NT2/D1 (cell line): ENCODE results near the gene IL1RAP.

Experiments
- DNase-seq: peaks from one replicate; pipeline ENCODE4 v3.0.0-alpha.2; 2011; ENCODE audit warnings: low read depth, low spot score
- H3K27me3 ChIP-seq: 2 replicates; pipeline ENCODE4 v1.6.0; 2011; ENCODE audit warnings: mild to moderate bottlenecking; ENCODE audit not compliant: insufficient read length, insufficient read depth
- H3K36me3 ChIP-seq: 2 replicates; pipeline ENCODE4 v1.6.1; 2011; ENCODE audit warnings: mild to moderate bottlenecking, low read length, mixed read lengths; ENCODE audit not compliant: insufficient read depth, insufficient read length
- H3K4me1 ChIP-seq: 2 replicates; pipeline ENCODE4 v1.5.1; 2011; ENCODE audit not compliant: insufficient read depth, insufficient read length
- H3K4me3 ChIP-seq: 2 replicates; pipeline ENCODE4 v1.5.1; 2011; ENCODE audit warnings: low read depth; ENCODE audit not compliant: insufficient read length
- H3K9ac ChIP-seq: 2 replicates; pipeline ENCODE4 v1.6.0; 2011; ENCODE audit warnings: low read depth; ENCODE audit not compliant: insufficient read length
- H3K9me3 ChIP-seq: 2 replicates; pipeline ENCODE4 v1.5.1; 2011; ENCODE audit warnings: mild to moderate bottlenecking, low read length; ENCODE audit not compliant: insufficient read depth
- SUZ12 ChIP-seq: IDR thresholded peaks from 2 replicates; pipeline ENCODE4 v1.6.1; 2011; ENCODE audit not compliant: insufficient read length, insufficient read depth; ENCODE audit errors: extremely low read depth
- YY1 ChIP-seq: IDR thresholded peaks from 2 replicates; pipeline ENCODE4 v1.6.1; 2011; ENCODE audit not compliant: insufficient read length, insufficient read depth
- ZNF274 ChIP-seq: IDR thresholded peaks from 2 replicates; pipeline ENCODE4 v1.6.1; 2011; ENCODE audit warnings: mild to moderate bottlenecking, low read depth, low read length

Gene IL1RAP

DNA sequence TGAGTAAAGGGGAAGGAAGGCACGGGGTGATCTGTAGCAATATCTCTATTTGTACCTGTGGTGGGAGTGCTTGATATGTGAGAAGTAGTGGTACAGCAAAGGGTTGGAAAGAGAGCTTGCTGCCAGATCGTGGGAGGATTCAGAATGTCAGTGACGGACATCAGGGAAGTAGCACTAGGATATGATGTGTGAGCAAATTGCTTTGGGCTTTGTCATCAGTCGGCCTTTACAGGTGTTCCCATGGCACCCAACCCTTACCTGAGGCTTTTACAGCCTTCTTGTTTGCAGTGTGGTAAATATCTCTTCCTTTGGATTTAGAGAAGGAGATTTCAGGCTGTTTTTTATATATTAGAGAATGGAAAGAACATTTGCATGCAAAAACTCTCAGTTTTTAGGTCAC, 29.8 kb downstream of the IL1RAP start:
- TF ChIP-seq SUZ12: no peak
- TF ChIP-seq ZNF274: no peak
- no peak for TF ChIP-seq YY1
- Histone ChIP-seq H3K9me3 (no peaks in the 10 kb centered on the region), H3K36me3 (no peaks in the 10 kb centered on the region), H3K27me3 (peaks cover 48% of the 10 kb centered on the region), H3K4me1 (no peaks in the 10 kb centered on the region), H3K4me3 (no peak overlapping the region), H3K9ac (no peak overlapping the region)
- DNase-seq: no peak

DNA sequence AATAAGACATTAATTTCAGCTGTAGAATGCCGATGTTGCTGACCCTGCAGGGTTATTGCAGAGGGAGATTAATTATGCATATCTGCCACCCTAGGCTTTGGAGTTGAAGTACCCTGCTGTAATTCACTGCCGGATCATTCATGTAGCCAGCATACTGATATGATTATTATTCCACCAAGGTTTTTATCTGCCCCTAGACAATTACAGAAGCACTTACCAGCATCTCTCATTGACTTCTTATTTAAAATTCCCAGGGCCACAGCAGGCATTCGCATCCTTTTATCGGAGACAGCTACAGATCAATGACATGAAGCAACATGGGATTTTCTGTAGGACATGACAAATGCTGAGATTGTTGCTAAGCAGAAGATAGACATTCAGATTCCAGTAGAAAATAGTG, 31.3 kb downstream of the IL1RAP start:
- no peak overlapping the region for H3K4me3 ChIP-seq
- H3K4me1 ChIP-seq: no peaks in the 10 kb centered on the region
- H3K27me3 ChIP-seq: peaks cover 36% of the 10 kb centered on the region
- TF ChIP-seq YY1 (no peak), SUZ12 (no peak), ZNF274 (no peak)
- H3K36me3 ChIP-seq: peaks cover 5% of the 10 kb centered on the region
- no peaks in the 10 kb centered on the region for H3K9me3 ChIP-seq
- H3K9ac ChIP-seq: no peak overlapping the region
- no peak for DNase-seq

DNA sequence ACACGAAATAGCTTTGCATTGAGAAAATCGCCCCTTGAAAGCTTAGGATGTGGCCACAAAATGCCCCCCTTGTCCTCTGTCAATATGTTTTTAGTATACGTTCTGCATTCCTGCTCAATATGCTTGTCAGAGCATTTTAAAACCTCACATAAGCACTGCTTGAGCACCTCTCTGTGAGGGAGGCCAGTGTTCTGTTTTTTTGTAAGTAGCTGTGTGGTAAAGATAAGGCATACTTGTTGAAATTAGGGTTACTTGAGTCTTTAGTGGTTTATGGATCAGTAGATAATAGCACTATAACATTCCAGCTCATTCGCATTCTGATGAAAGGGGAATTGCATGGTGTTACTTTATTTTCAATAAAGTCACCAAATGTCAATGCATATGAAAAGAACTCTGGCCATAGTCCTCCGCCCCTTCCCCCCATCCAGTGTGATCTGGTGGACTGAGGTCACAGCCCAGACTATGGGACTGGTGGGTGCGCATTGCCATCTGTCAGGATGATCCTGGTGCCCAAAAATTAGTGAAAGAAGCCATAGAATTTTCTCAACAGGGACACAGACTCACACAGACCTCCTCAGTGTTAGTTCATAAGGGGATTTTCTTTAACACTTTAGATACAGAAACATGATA, 33.1 kb downstream of the IL1RAP start:
- Histone ChIP-seq H3K27me3 (peaks cover 31% of the 10 kb centered on the region), H3K4me3 (no peak overlapping the region), H3K36me3 (peaks cover 16% of the 10 kb centered on the region), H3K9me3 (peaks cover 12% of the 10 kb centered on the region; the same call in 1 of the 2 replicates), H3K9ac (no peak overlapping the region), H3K4me1 (no peaks in the 10 kb centered on the region)
- TF ChIP-seq ZNF274 (no peak), YY1 (no peak), SUZ12 (no peak)
- DNase-seq: no peak

DNA sequence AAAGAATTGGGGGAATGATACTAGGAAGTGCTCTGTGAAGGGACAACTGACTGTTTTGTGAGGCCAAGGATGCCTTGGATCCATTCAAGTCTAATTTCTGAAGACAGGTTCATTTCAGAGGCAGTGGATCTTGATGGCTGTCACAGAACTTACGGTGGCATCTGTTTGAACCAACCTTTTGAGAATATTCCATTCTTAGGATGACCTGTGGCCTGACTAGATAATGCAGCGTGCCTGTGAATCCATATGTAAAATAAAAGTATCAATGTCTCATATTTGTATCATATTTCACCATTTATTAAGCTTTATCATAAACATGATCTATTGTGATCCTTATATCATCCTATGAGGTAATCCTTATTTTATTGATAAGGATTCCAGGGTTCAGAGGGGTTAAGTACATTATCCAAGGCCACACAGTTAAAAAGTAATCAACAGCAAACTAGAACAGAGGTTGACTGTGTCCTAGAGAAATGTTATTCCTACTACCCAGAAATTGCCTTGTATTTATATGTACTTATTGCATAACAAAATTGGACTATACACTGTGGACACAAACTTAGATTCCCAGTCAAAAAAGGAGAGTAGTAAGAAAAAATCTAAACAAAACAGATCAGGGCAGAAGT, 34.3 kb downstream of the IL1RAP start:
- no peak for TF ChIP-seq ZNF274
- TF ChIP-seq YY1: no peak
- Histone ChIP-seq H3K9ac (no peak overlapping the region), H3K4me1 (no peaks in the 10 kb centered on the region), H3K4me3 (no peak overlapping the region), H3K27me3 (peaks cover 20% of the 10 kb centered on the region), H3K36me3 (peaks cover 16% of the 10 kb centered on the region), H3K9me3 (peaks cover 15% of the 10 kb centered on the region; the same call in 1 of the 2 replicates)
- no peak for DNase-seq

DNA sequence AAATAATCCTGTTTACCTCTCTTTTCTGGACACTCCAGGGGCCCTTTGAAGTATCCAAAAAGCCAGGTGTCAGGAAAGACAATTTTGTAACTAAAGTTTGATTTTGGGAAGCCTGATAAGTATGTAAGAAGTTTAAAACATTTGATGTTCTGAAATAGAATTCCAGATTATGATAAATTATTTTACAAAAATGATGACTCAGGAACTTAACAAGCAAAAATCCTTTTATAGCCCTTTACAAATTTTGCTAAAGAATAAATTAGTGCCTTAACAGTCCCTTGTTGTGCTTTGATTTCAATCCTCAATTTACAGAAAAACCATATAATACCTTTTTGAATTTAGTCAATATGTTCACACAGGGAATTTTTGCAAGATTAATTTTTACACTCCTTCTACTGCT, 38.1 kb downstream of the IL1RAP start:
- Histone ChIP-seq H3K9me3 (peaks cover 15% of the 10 kb centered on the region; the same call in 1 of the 2 replicates), H3K9ac (no peak overlapping the region), H3K36me3 (peaks cover 16% of the 10 kb centered on the region), H3K27me3 (no peaks in the 10 kb centered on the region), H3K4me1 (no peaks in the 10 kb centered on the region), H3K4me3 (no peak overlapping the region)
- no peak for TF ChIP-seq ZNF274
- TF ChIP-seq SUZ12: no peak
- TF ChIP-seq YY1: no peak
- no peak for DNase-seq

DNA sequence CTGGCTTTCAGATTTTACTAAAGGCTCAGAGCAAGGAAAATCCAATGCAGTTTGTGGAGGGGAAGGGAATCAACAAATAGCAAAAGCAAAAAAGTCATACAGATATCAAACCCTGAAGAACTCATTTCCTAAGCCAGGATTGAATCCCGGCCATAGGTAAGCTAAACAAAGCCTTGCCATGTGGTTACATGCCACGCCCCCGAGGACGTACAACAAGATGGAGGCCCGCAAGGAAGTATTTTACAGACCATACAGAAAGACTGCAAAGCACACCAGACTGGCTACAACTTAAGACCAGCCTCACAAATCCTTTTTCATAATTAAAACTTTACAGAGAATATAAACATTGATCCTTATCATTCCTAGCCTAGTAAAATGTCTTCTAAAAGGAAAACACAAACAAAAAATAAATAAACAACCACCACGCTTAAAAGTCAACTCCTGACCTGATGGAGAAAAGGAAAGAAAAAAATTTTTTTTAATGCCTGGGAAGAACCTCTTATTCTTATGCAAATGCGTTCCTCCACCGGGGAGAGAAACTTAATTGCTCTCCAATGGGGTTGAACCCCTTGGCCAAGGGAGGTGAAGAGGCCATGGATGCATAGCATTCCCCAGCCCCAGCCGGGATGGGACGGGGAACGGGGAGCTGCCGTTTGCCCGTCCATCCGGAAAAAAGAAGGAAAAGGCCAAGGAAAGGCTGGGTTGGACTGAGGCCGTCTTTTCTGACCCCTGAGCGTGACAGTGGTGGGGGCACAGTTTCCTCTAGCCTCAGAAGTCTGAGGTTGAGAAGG, 39.3 kb downstream of the IL1RAP start:
- no peaks in the 10 kb centered on the region for H3K27me3 ChIP-seq
- peaks cover 15% of the 10 kb centered on the region; the same call in 1 of the 2 replicates for H3K9me3 ChIP-seq
- no peaks in the 10 kb centered on the region for H3K4me1 ChIP-seq
- TF ChIP-seq YY1 (peak; percentile 69), SUZ12 (no peak), ZNF274 (no peak)
- DNase-seq: peak; percentile 91
- H3K36me3 ChIP-seq: peaks cover 16% of the 10 kb centered on the region
- H3K4me3 ChIP-seq: peak overlapping the region; percentile 39
- H3K9ac ChIP-seq: peak overlapping the region; percentile 72

DNA sequence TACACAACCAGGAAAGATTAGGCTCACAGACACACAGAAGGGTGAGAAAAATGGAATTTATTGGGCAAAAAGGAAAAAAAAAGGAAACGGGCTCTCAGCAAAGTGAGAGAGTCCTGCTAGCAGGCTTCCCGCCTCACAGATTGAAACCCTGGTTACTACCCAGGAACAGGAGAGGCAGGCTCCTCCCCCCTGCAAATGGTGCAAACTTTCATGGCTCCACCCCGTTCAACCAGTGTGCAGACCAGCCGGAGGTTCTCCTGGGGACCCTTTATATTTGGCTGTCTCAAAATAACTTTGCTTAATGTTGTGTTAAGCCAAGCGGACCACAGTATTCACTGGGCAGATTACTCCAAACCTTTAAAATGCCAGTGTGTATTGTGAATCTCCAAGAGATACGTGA, 40.3 kb downstream of the IL1RAP start:
- DNase-seq: peak; percentile 72
- Histone ChIP-seq H3K4me3 (peak overlapping the region; percentile 44), H3K36me3 (peaks cover 16% of the 10 kb centered on the region), H3K4me1 (no peaks in the 10 kb centered on the region), H3K27me3 (no peaks in the 10 kb centered on the region), H3K9ac (peak overlapping the region; percentile 86), H3K9me3 (peaks cover 15% of the 10 kb centered on the region; the same call in 1 of the 2 replicates)
- TF ChIP-seq YY1: no peak
- no peak for TF ChIP-seq ZNF274
- TF ChIP-seq SUZ12: no peak

DNA sequence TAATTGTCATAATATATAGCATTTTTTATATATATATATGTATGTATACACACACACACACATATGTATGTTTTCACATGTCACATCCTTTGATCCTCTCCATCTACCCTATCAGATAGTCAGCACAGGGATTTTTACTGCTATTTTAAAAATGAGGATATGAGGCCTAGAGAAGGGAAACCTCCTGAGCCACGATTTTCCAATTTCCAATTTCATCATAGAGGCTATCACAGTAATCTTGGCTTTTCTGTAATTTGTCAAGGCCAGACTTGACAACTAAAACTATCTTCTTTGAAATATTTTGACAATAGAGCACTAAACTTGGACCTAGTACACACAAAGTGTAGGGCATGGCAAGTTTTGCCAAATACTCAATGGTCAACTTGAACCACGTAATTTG, 42.5 kb downstream of the IL1RAP start:
- no peak overlapping the region for H3K9ac ChIP-seq
- no peaks in the 10 kb centered on the region for H3K4me1 ChIP-seq
- H3K27me3 ChIP-seq: no peaks in the 10 kb centered on the region
- H3K4me3 ChIP-seq: no peak overlapping the region
- peaks cover 9% of the 10 kb centered on the region; the same call in 1 of the 2 replicates for H3K9me3 ChIP-seq
- no peak for TF ChIP-seq SUZ12
- no peak for DNase-seq
- H3K36me3 ChIP-seq: no peaks in the 10 kb centered on the region
